GM12878 (cell line): ENCODE results near the gene PRDX1.

ENCODE experiments used
- CTCF ChIP-seq, 3 experiments: IDR thresholded peaks in 2 of 3; conservative IDR thresholded peaks in 1 of 3; 2 replicates each; pipeline ENCODE4 v1.5.1; 2011; ENCODE audit warnings: low read depth in 3 of 3, low read length in 3 of 3, mild to moderate bottlenecking in 3 of 3, control low read depth in 2 of 3, moderate library complexity in 2 of 3, inconsistent platforms in 1 of 3, mixed read lengths in 1 of 3; ENCODE audit not compliant: control insufficient read depth in 2 of 3, insufficient read depth in 1 of 3; ENCODE audit errors: extremely low read depth in 1 of 3
- EGR1 ChIP-seq, 2 experiments: IDR thresholded peaks; 1 replicate in 1 of 2; 2 replicates in 1 of 2; pipeline ENCODE4 v1.6.1; 2011 to 2012; ENCODE audit warnings: low read depth in 2 of 2, low read length in 2 of 2, borderline replicate concordance in 1 of 2, mild to moderate bottlenecking in 1 of 2, moderate library complexity in 1 of 2
- EZH2 ChIP-seq: IDR thresholded peaks from 2 replicates; pipeline ENCODE4 v1.6.1; 2012; ENCODE audit warnings: low read depth, mild to moderate bottlenecking, control low read depth, inconsistent platforms, low read length, borderline replicate concordance; ENCODE audit not compliant: control insufficient read depth
- GABPA ChIP-seq: IDR thresholded peaks from 2 replicates; pipeline ENCODE4 v1.6.1; 2014; ENCODE audit warnings: antibody characterized with exemption, low read depth, mild to moderate bottlenecking, inconsistent platforms
- HDAC6 ChIP-seq: fragments of 200-600 bp; sonication (generic); IDR thresholded peaks from one replicate; pipeline ENCODE4 v1.8.0; 2017; ENCODE audit warnings: antibody characterized with exemption; ENCODE audit not compliant: unreplicated experiment
- KAT2A ChIP-seq: conservative IDR thresholded peaks from 2 replicates; pipeline ENCODE4 v1.6.1; 2011; ENCODE audit warnings: low read depth, low read length; ENCODE audit not compliant: control insufficient read depth
- KDM1A ChIP-seq: fragments of 200-600 bp; sonication (generic); IDR thresholded peaks from 2 replicates; pipeline ENCODE4 v1.6.1; 2016; ENCODE audit warnings: borderline replicate concordance
- NRF1 ChIP-seq: conservative IDR thresholded peaks from 2 replicates; pipeline ENCODE4 v1.6.1; 2011; ENCODE audit warnings: mild to moderate bottlenecking, low read depth, low read length, improper control_type of control experiment
- POLR2A ChIP-seq: IDR thresholded peaks from 2 replicates; pipeline ENCODE4 v1.6.1; 2011; ENCODE audit warnings: low read depth, mild to moderate bottlenecking, low read length
- SUPT20H ChIP-seq: IDR thresholded peaks from 2 replicates; pipeline ENCODE4 v1.6.1; 2011; ENCODE audit warnings: low read depth, mild to moderate bottlenecking, low read length, moderate library complexity, borderline replicate concordance; ENCODE audit not compliant: control insufficient read depth
- TARDBP ChIP-seq: IDR thresholded peaks from 2 replicates; pipeline ENCODE4 v1.6.1; 2016; ENCODE audit warnings: borderline replicate concordance
- ZNF592 ChIP-seq: fragments of 450-650 bp; IDR thresholded peaks from 2 replicates; pipeline ENCODE4 v1.6.1; 2017; ENCODE audit warnings: mild to moderate bottlenecking, moderate library complexity

- TF ChIP-seq HDAC6 (no peak), EZH2 (no peak), CTCF (IDR thresholded peaks at IDR 0.05 in 2 of 3, conservative IDR thresholded peaks at IDR 0.05 in 1 of 3; ENCODE audit: control insufficient read depth in 2 of 3, extremely low read depth in 1 of 3, insufficient read depth in 1 of 3, low read depth in 3 of 3, low read length in 3 of 3) (peak; percentile 97 to 99 (median 98); a peak in 5 of 6 replicates), NRF1 (no peak), SUPT20H (no peak), GABPA (no peak), TARDBP (no peak), POLR2A (0 out of 2 replicates have a peak, but pooled peaks have one; percentile 14), ZNF592 (no peak), KDM1A (no peak), EGR1 (IDR thresholded peaks at IDR 0.05; ENCODE audit: borderline replicate concordance in 1 of 2, low read depth in 2 of 2, low read length in 2 of 2) (no peak), KAT2A (no peak)
Observed at GRCh38 chr1:45569962-45570581, 48.4 kb upstream of the PRDX1 start.
